Left lung (tissue), 10 donors: Measurements from ENCODE around the gene SLC2A14. TPM values are rescaled to one million over a fixed set of nuclear protein-coding genes. Genes with fewer than 3 reads are reported as not detected.
"Not testable (repeated sequence)": the region's sequence is repeated elsewhere in the genome, so short reads cannot be mapped to it uniquely, and the experiment has no call there.

Experiments
- ATAC-seq: fragments of 200-7000 bp; cut with Tn5 transposase; one replicate; pipeline ENCODE4 v1.9.1; 2020; ENCODE audit warnings: moderate library complexity
- DNase-seq, 4 donors: peaks; one replicate each; pipeline ENCODE4 v3.0.0-alpha.2; 2013 to 2020
- H3K27ac ChIP-seq, 2 donors: fragments of 200-600 bp; sonication (generic) in 1 of 2; one replicate each; pipeline versions ENCODE4 v1.5.0 to v1.8.0; 2020 to 2021
- H3K27me3 ChIP-seq, 2 donors: fragments of 200-600 bp; sonication (generic) in 1 of 2; one replicate each; pipeline versions ENCODE4 v1.5.0 to v1.8.0; 2020 to 2021
- H3K36me3 ChIP-seq, 2 donors: fragments of 200-600 bp; sonication (generic) in 1 of 2; one replicate each; pipeline versions ENCODE4 v1.5.0 to v1.8.0; 2020 to 2021
- H3K4me1 ChIP-seq, 2 donors: fragments of 200-600 bp; one replicate each; pipeline ENCODE4 v1.8.0; 2021
- H3K4me3 ChIP-seq, 2 donors: fragments of 200-600 bp; sonication (generic) in 1 of 2; one replicate each; pipeline versions ENCODE4 v1.5.0 to v1.8.0; 2020 to 2021; ENCODE audit warnings: mild to moderate bottlenecking in 1 of 2
- H3K9me3 ChIP-seq, 2 donors: fragments of 200-600 bp; sonication (generic) in 1 of 2; one replicate each; pipeline versions ENCODE4 v1.5.0 to v1.8.0; 2020 to 2021
- CTCF ChIP-seq, 2 donors: fragments of 200-600 bp; sonication (generic) in 1 of 2; IDR thresholded peaks; one replicate each; pipeline versions ENCODE4 v1.5.0 to v1.8.0; 2021; ENCODE audit warnings: antibody characterized with exemption in 2 of 2
- intact Hi-C, 2 donors: fragments of 100-400 bp; cut with DNase I; formaldehyde crosslinking; loops; one replicate each; pipeline versions ENCODE4 v1.11.2 to v1.14.2; 2022
- polyA plus RNA-seq, 6 donors: library from polyadenylated mRNA; unstranded; fragments of 120-200 nt; gene quantifications; one replicate each; pipeline ENCODE4 v1.2.1, GENCODE V29; 2013; ENCODE audit not compliant: insufficient read length in 6 of 6
- total RNA-seq, 2 donors: library from RNA; stranded (reverse); fragmentation: NEBNext Ultra II Directional; extraction: Animal tissue kit (Norgen Biotek cat#: 25700); gene quantifications; one replicate each; pipeline ENCODE4 v1.2.1, GENCODE V29; 2021
- donor health status: DM: no; HTN: yes; CAD: no.
- donor health status: DM: no; HTN: no; CAD: no.

The SLC2A14 gene
- total and polyA plus RNA-seq, 8 donors: 0.10 to 2.5 (median 0.73) TPM

- Histone ChIP-seq H3K36me3 (no peaks in the 10 kb centered on the region), H3K9me3 (no peaks in the 10 kb centered on the region), H3K27ac (no peak overlapping the region), H3K4me3 (no peak overlapping the region), H3K27me3 (no peaks in the 10 kb centered on the region), H3K4me1 (peaks cover 0 to 7% of the 10 kb centered on the region in 2 donors)
- intact Hi-C loops: no loop called here
- peak; percentile 35 to 64 for TF ChIP-seq CTCF (IDR thresholded peaks at IDR 0.05)
- ATAC-seq: peak; percentile 94
- DNase-seq: peak in 2 of 4 donors; percentile 32 to 42
Observed at GRCh38 chr12:7832059-7832696, 40.5 kb downstream of the SLC2A14 start.

GRCh38 chr12:7829737-7830136 lies 43.0 kb downstream of the SLC2A14 start:
- H3K4me3 ChIP-seq, DNase-seq, H3K27ac ChIP-seq, intact Hi-C loops, H3K27me3 ChIP-seq, ATAC-seq, H3K36me3 ChIP-seq, H3K9me3 ChIP-seq, H3K4me1 ChIP-seq: not testable (repeated sequence)

GRCh38 chr12:7825754-7826153 lies 47.0 kb downstream of the SLC2A14 start:
- H3K4me3 ChIP-seq, H3K27me3 ChIP-seq, H3K27ac ChIP-seq, intact Hi-C loops, H3K4me1 ChIP-seq, H3K9me3 ChIP-seq, H3K36me3 ChIP-seq: not testable (repeated sequence)
- DNase-seq (peak in 1 of 4 donors; percentile 24), ATAC-seq (peak; percentile 91)

GRCh38 chr12:7806863-7807487 lies 65.7 kb downstream of the SLC2A14 start:
- no peaks in the 10 kb centered on the region for H3K9me3 ChIP-seq
- DNase-seq: peak in 3 of 4 donors; percentile 49 to 66 (median 50)
- peak; percentile 81 to 87 for TF ChIP-seq CTCF (IDR thresholded peaks at IDR 0.05)
- ATAC-seq: peak; percentile 99
- no peaks in the 10 kb centered on the region for H3K4me1 ChIP-seq
- intact Hi-C loops: loop anchor here in 1 of 2 donors (5.0 kb wide), 1 partner anchor 130 kb away; no protein-coding TSS in a partner anchor
- H3K27me3 ChIP-seq: peaks cover 0 to 4% of the 10 kb centered on the region in 2 donors
- no peak overlapping the region for H3K27ac ChIP-seq
- H3K4me3 ChIP-seq: no peak overlapping the region
- H3K36me3 ChIP-seq: no peaks in the 10 kb centered on the region

- H3K9me3 ChIP-seq: not testable (repeated sequence)
- intact Hi-C loops: loop anchor here in 1 of 2 donors (5.0 kb wide), 1 partner anchor 129 kb away; no protein-coding TSS in a partner anchor
Observed at GRCh38 chr12:7806319-7806718, 66.4 kb downstream of the SLC2A14 start.

GRCh38 chr12:7801460-7801859 lies 71.3 kb downstream of the SLC2A14 start:
- no peak for DNase-seq
- Histone ChIP-seq H3K4me3 (no peak overlapping the region), H3K27ac (no peak overlapping the region), H3K4me1 (no peaks in the 10 kb centered on the region), H3K9me3 (no peaks in the 10 kb centered on the region), H3K27me3 (no peaks in the 10 kb centered on the region), H3K36me3 (no peaks in the 10 kb centered on the region)
- intact Hi-C loops: no loop called here
- no peak for ATAC-seq
- TF ChIP-seq CTCF (IDR thresholded peaks at IDR 0.05): no peak

More at GRCh38 chr12:7806319-7806718, 66.4 kb downstream of the SLC2A14 start:
- H3K4me1 ChIP-seq, H3K27me3 ChIP-seq, H3K36me3 ChIP-seq, ATAC-seq, H3K4me3 ChIP-seq, DNase-seq, H3K27ac ChIP-seq: not testable (repeated sequence)

GRCh38 chr12:7798750-7799308 lies 73.9 kb downstream of the SLC2A14 start:
- ATAC-seq: peak; percentile 64

More at GRCh38 chr12:7798750-7799308, 73.9 kb downstream of the SLC2A14 start:
- H3K27ac ChIP-seq, intact Hi-C loops, H3K27me3 ChIP-seq, H3K4me3 ChIP-seq, H3K4me1 ChIP-seq, DNase-seq, H3K9me3 ChIP-seq, H3K36me3 ChIP-seq: not testable (repeated sequence)
